Colonic mucosa (tissue), 4 donors: Measurements from ENCODE around the gene ZFPM1. TPM values are rescaled to one million over a fixed set of nuclear protein-coding genes. Genes with fewer than 3 reads are reported as not detected.
A peak's percentile ranks its signal among the peaks of the same experiment; 100 is the strongest.

ENCODE experiments used
- DNase-seq: peaks from one replicate; pipeline ENCODE4 v3.0.0-alpha.2; 2020
- H3K27ac ChIP-seq: fragments of 200-600 bp; one replicate; pipeline ENCODE4 v1.8.0; 2021
- H3K27me3 ChIP-seq: fragments of 200-600 bp; one replicate; pipeline ENCODE4 v1.8.0; 2021
- H3K36me3 ChIP-seq: fragments of 200-600 bp; one replicate; pipeline ENCODE4 v1.8.0; 2021
- H3K4me1 ChIP-seq: fragments of 200-600 bp; one replicate; pipeline ENCODE4 v1.8.0; 2021; ENCODE audit warnings: mild to moderate bottlenecking
- H3K4me3 ChIP-seq: fragments of 200-600 bp; one replicate; pipeline ENCODE4 v1.8.0; 2021
- H3K9ac ChIP-seq, 2 donors: one replicate each; pipeline ENCODE4 v1.7.0; 2013; ENCODE audit warnings: control low read depth in 2 of 2, low read depth in 2 of 2, low read length in 2 of 2
- H3K9me3 ChIP-seq: fragments of 200-600 bp; one replicate; pipeline ENCODE4 v1.8.0; 2021
- CTCF ChIP-seq: fragments of 200-600 bp; IDR thresholded peaks from one replicate; pipeline ENCODE4 v1.8.0; 2022; ENCODE audit warnings: antibody characterized with exemption, mild to moderate bottlenecking
- intact Hi-C: fragments of 100-400 bp; cut with DNase I; formaldehyde crosslinking; loops from one replicate; pipeline ENCODE4 v1.14.1; 2022
- total RNA-seq, 2 donors: library from RNA; stranded (reverse); fragmentation: NEBNext Ultra II Directional in 1 of 2; extraction: Animal tissue kit (Norgen Biotek cat#: 25700) in 1 of 2; gene quantifications; one replicate each; pipeline ENCODE4 v1.2.1, GENCODE V29; 2021
- donor health status: healthy.
- donor health status: DM: no; HTN: no; CAD: no.
- donor health status: DM: no; HTN: no; CAD: no.

ZFPM1 gene
- total RNA-seq, 2 donors from 2014 or later = 6.6 to 12.5 TPM

- intact Hi-C loops = no loop called here
- no peak overlapping the region for H3K27ac ChIP-seq
- TF ChIP-seq CTCF = no peak
- no peak for DNase-seq
- no peaks in the 10 kb centered on the region for H3K36me3 ChIP-seq
- no peaks in the 10 kb centered on the region for H3K4me1 ChIP-seq
- no peak overlapping the region for H3K4me3 ChIP-seq
- no peaks in the 10 kb centered on the region for H3K27me3 ChIP-seq
- H3K9ac ChIP-seq = no peak overlapping the region
- no peaks in the 10 kb centered on the region for H3K9me3 ChIP-seq
Measured at GRCh38 chr16:88503374-88503770, 50.3 kb downstream of the ZFPM1 start.

GRCh38 chr16:88503771-88504488 is 50.9 kb downstream of the ZFPM1 start:
- TF ChIP-seq CTCF = no peak
- Histone ChIP-seq H3K27me3 (no peaks in the 10 kb centered on the region), H3K27ac (no peak overlapping the region), H3K9me3 (no peaks in the 10 kb centered on the region), H3K4me3 (no peak overlapping the region), H3K36me3 (no peaks in the 10 kb centered on the region), H3K4me1 (no peaks in the 10 kb centered on the region), H3K9ac (no peak overlapping the region)
- intact Hi-C loops = no loop called here
- DNase-seq = no peak

- Histone ChIP-seq H3K27ac (no peak overlapping the region), H3K27me3 (no peaks in the 10 kb centered on the region), H3K4me1 (peaks cover 5% of the 10 kb centered on the region), H3K36me3 (no peaks in the 10 kb centered on the region), H3K9ac (peak overlapping the region in 1 of 2 donors; percentile 12), H3K4me3 (no peak overlapping the region), H3K9me3 (no peaks in the 10 kb centered on the region)
- intact Hi-C loops = no loop called here
- no peak for TF ChIP-seq CTCF
- DNase-seq = peak; percentile 42
Measured at GRCh38 chr16:88504489-88505404, 51.7 kb downstream of the ZFPM1 start.

GRCh38 chr16:88505405-88506082 is 52.5 kb downstream of the ZFPM1 start:
- no peaks in the 10 kb centered on the region for H3K27me3 ChIP-seq
- no peaks in the 10 kb centered on the region for H3K36me3 ChIP-seq
- peak; percentile 94 for DNase-seq
- intact Hi-C loops = no loop called here
- no peak overlapping the region for H3K9ac ChIP-seq
- H3K27ac ChIP-seq = no peak overlapping the region
- H3K4me3 ChIP-seq = no peak overlapping the region
- H3K4me1 ChIP-seq = peaks cover 8% of the 10 kb centered on the region
- peak; percentile 67 for TF ChIP-seq CTCF
- H3K9me3 ChIP-seq = no peaks in the 10 kb centered on the region

- H3K4me1 ChIP-seq = peaks cover 8% of the 10 kb centered on the region
- H3K27ac ChIP-seq = no peak overlapping the region
- H3K4me3 ChIP-seq = no peak overlapping the region
- no peak for TF ChIP-seq CTCF
- no peaks in the 10 kb centered on the region for H3K36me3 ChIP-seq
- no peak overlapping the region for H3K9ac ChIP-seq
- H3K27me3 ChIP-seq = no peaks in the 10 kb centered on the region
- no peaks in the 10 kb centered on the region for H3K9me3 ChIP-seq
- intact Hi-C loops = no loop called here
- no peak for DNase-seq
Measured at GRCh38 chr16:88506723-88507122, 53.6 kb downstream of the ZFPM1 start.
